HK-2 (cell line): ENCODE results near the gene KCNQ1.
A peak's percentile ranks its signal among the peaks of the same experiment; 100 is the strongest.

Source experiments
- DNase-seq: peaks from one replicate; pipeline ENCODE4 v3.0.0-alpha.2; 2018; ENCODE audit not compliant: unreplicated experiment

The KCNQ1 gene

GRCh38 chr11:2777386-2777785 lies 332.6 kb downstream of the KCNQ1 start:
- DNase-seq, result no peak

GRCh38 chr11:2777871-2778629 lies 333.2 kb downstream of the KCNQ1 start:
- DNase-seq, result no peak

- DNase-seq, result peak; percentile 32
Observed at GRCh38 chr11:2778630-2779498, 334.1 kb downstream of the KCNQ1 start.

- no peak for DNase-seq
Observed at GRCh38 chr11:2779499-2779980, 334.7 kb downstream of the KCNQ1 start.

- DNase-seq, result no peak
Observed at GRCh38 chr11:2779981-2780849, 335.4 kb downstream of the KCNQ1 start.

GRCh38 chr11:2780850-2781407 lies 336.1 kb downstream of the KCNQ1 start:
- no peak for DNase-seq

GRCh38 chr11:2781408-2782274 lies 336.8 kb downstream of the KCNQ1 start:
- DNase-seq, result no peak

- no peak for DNase-seq
Observed at GRCh38 chr11:2782769-2783168, 338.0 kb downstream of the KCNQ1 start.

GRCh38 chr11:2783536-2784082 lies 338.8 kb downstream of the KCNQ1 start:
- DNase-seq, result no peak

- DNase-seq, result no peak
Observed at GRCh38 chr11:2787816-2788167, 343.0 kb downstream of the KCNQ1 start.

GRCh38 chr11:2788168-2789071 lies 343.6 kb downstream of the KCNQ1 start:
- DNase-seq, result no peak

GRCh38 chr11:2789331-2789730 lies 344.5 kb downstream of the KCNQ1 start:
- no peak for DNase-seq

- DNase-seq, result no peak
Observed at GRCh38 chr11:2789791-2790567, 345.2 kb downstream of the KCNQ1 start.

- DNase-seq, result no peak
Observed at GRCh38 chr11:2790568-2790921, 345.7 kb downstream of the KCNQ1 start.

- no peak for DNase-seq
Observed at GRCh38 chr11:2791139-2791520, 346.3 kb downstream of the KCNQ1 start.

GRCh38 chr11:2791521-2792380 lies 346.9 kb downstream of the KCNQ1 start:
- DNase-seq, result no peak

- no peak for DNase-seq
Observed at GRCh38 chr11:2792381-2793250, 347.8 kb downstream of the KCNQ1 start.
